ENCODE measurements around the gene DPP10. TPM values are rescaled to one million over a fixed set of nuclear protein-coding genes. Genes with fewer than 3 reads are reported as not detected.

Gene DPP10
- total RNA-seq, 4 donors from 2014 or later, result 3.3 to 6.6 (median 4.7) TPM

DNA sequence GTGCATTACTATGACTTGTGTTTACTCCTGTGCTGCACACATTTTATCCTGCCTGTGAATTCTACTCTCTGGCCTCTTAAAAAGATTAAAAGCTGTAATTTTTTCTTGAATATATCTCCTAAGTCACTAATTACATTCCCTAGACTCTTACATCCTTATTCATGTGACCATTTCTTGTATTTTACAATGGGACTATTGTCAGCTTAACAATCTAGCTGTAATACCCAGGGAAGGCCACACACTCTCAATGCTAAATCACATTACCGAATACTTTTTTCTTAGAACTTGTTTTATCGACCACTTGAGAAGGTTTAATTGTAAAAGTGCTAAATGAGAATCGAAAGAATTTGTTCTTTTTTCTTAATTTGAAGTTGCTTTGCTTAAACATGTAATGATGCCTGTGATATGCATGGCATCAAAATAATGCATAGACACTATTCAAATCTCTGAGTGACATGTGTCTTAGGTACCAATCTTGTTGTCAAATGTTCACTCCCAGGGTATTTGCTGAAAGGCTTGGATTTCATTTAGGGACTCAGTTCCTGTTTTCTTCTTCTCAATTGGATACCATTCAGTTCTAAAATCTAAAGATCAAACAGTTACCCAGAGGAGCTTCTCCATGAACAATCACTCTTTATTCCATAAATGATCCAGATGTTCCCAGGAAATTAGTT, 498.5 kb downstream of the DPP10 start:
- Histone ChIP-seq H3K36me3 (no peaks in the 10 kb centered on the region), H3K4me1 (no peaks in the 10 kb centered on the region), H3K9me3 (no peaks in the 10 kb centered on the region), H3K27me3 (no peaks in the 10 kb centered on the region), H3K4me3 (no peak overlapping the region), H3K27ac (replicated peaks in 1 of 4) (no peak overlapping the region)
- 73% methylated on average over 3 of the region's 3 CpGs for WGBS
- TF ChIP-seq POLR2A (IDR thresholded peaks at IDR 0.05; ENCODE audit: low read depth), result no peak
- TF ChIP-seq POLR2AphosphoS5 (IDR thresholded peaks at IDR 0.05), result no peak
- no peak for TF ChIP-seq EP300 (IDR thresholded peaks at IDR 0.05)
- TF ChIP-seq, protein P1, sequence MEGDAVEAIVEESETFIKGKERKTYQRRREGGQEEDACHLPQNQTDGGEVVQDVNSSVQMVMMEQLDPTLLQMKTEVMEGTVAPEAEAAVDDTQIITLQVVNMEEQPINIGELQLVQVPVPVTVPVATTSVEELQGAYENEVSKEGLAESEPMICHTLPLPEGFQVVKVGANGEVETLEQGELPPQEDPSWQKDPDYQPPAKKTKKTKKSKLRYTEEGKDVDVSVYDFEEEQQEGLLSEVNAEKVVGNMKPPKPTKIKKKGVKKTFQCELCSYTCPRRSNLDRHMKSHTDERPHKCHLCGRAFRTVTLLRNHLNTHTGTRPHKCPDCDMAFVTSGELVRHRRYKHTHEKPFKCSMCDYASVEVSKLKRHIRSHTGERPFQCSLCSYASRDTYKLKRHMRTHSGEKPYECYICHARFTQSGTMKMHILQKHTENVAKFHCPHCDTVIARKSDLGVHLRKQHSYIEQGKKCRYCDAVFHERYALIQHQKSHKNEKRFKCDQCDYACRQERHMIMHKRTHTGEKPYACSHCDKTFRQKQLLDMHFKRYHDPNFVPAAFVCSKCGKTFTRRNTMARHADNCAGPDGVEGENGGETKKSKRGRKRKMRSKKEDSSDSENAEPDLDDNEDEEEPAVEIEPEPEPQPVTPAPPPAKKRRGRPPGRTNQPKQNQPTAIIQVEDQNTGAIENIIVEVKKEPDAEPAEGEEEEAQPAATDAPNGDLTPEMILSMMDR (IDR thresholded peaks at IDR 0.05), result no peak
- intact Hi-C loops (cut with DNase I), result no loop called here
- no peak for DNase-seq (ENCODE audit: extremely low spot score)

DNA sequence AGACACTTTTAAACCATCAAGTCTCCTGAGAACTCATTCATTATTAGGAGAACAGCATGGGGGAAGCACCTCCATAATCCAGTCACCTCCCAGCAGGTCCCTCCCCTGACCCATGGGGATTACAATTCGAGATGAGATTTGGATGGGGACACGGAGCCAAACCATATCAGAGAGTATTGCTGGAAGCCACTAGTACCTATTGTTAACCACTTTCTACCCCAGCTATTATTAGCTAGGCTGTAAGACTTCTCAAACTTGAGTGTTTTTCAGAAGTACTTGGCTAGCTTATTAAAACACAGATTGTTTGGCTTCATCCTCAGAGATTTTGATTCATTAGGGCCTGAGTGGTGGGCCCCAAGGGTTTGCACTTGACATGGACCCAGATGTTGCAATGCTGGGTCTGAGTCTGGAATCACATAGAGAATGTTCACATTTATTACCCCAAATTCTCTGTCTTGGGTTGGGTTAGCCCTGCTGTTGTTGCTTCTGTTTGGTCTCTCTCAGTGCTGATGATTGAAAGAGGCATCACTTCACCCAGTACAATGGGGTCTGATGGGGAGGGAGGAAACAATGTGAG, 506.9 kb downstream of the DPP10 start:
- no peak overlapping the region for H3K4me3 ChIP-seq
- no peaks in the 10 kb centered on the region for H3K9me3 ChIP-seq
- no peaks in the 10 kb centered on the region for H3K36me3 ChIP-seq
- H3K27ac ChIP-seq (replicated peaks in 1 of 4), result no peak overlapping the region
- no peaks in the 10 kb centered on the region for H3K4me1 ChIP-seq
- intact Hi-C loops (cut with DNase I), result no loop called here
- no peak for TF ChIP-seq POLR2A (IDR thresholded peaks at IDR 0.05; ENCODE audit: low read depth)
- TF ChIP-seq, protein P1 (IDR thresholded peaks at IDR 0.05), result no peak
- TF ChIP-seq POLR2AphosphoS5 (IDR thresholded peaks at IDR 0.05), result no peak
- no peak for DNase-seq (ENCODE audit: extremely low spot score)
- H3K27me3 ChIP-seq, result no peaks in the 10 kb centered on the region
- 82% methylated on average over 2 of the region's 2 CpGs for WGBS

DNA sequence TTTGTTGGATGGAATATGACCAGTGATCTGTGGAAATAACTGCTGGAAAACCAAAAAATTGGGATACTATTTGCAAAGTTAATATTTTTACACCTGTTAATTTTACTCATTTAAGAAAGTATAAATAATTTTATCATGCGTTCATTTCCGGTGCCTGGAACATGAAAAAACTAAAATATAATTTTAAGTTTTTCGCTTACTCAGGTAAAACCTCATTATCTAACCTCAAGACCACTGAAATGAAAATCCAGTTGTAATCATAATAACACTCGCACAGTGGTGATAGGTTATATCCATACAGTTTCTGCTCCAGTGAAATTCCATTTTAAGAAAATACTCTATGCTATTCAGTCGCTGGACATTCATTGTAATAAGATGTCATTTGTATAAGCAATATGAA, 517.9 kb downstream of the DPP10 start:
- DNase-seq (ENCODE audit: extremely low spot score), result no peak
- TF ChIP-seq EP300 (IDR thresholded peaks at IDR 0.05), result no peak
- TF ChIP-seq, protein P1 (IDR thresholded peaks at IDR 0.05), result no peak
- TF ChIP-seq POLR2A (IDR thresholded peaks at IDR 0.05; ENCODE audit: low read depth), result no peak
- TF ChIP-seq POLR2AphosphoS5 (IDR thresholded peaks at IDR 0.05), result no peak
- no peak overlapping the region for H3K4me3 ChIP-seq
- intact Hi-C loops (cut with DNase I), result no loop called here
- H3K27ac ChIP-seq (replicated peaks in 1 of 4), result no peak overlapping the region
- 78% methylated on average over 5 of the region's 5 CpGs for WGBS
- no peaks in the 10 kb centered on the region for H3K4me1 ChIP-seq
- H3K9me3 ChIP-seq, result peaks cover 0 to 9% (median 0%) of the 10 kb centered on the region in 4 donors
- H3K36me3 ChIP-seq, result no peaks in the 10 kb centered on the region
- H3K27me3 ChIP-seq, result no peaks in the 10 kb centered on the region

DNA sequence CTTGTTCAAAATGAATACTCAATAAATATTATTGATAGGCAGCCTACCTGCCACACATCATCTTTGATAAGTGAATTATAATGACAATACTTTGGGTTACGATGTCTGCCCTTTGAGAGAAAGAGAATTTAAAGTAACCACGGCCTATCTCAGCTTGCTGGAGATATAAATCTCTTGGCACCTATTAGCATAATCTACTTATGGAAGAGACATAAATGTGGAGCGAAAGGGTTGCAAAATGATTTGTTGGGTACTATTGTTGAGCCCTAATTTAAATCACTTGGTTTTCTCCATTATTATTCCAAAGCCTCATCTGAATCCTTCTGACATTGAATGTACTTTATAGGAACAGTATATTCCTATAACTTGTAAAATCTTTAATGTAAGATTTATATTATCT, 520.1 kb downstream of the DPP10 start:
- 92% methylated on average over 3 of the region's 3 CpGs for WGBS
- intact Hi-C loops (cut with DNase I), result no loop called here
- no peaks in the 10 kb centered on the region for H3K4me1 ChIP-seq
- H3K9me3 ChIP-seq, result no peaks in the 10 kb centered on the region
- no peak overlapping the region for H3K27ac ChIP-seq (replicated peaks in 1 of 4)
- no peaks in the 10 kb centered on the region for H3K27me3 ChIP-seq
- no peaks in the 10 kb centered on the region for H3K36me3 ChIP-seq
- H3K4me3 ChIP-seq, result no peak overlapping the region
- no peak for DNase-seq (ENCODE audit: extremely low spot score)
- TF ChIP-seq, protein P1 (IDR thresholded peaks at IDR 0.05), result no peak
- TF ChIP-seq EP300 (IDR thresholded peaks at IDR 0.05), result no peak
- no peak for TF ChIP-seq POLR2A (IDR thresholded peaks at IDR 0.05; ENCODE audit: low read depth)
- TF ChIP-seq POLR2AphosphoS5 (IDR thresholded peaks at IDR 0.05), result no peak

All from esophagus muscularis mucosa (tissue), 4 donors.